GM21737 (cell line): ENCODE measurements around the gene ZDHHC6.
"Not testable (repeated sequence)": the region's sequence is repeated elsewhere in the genome, so short reads cannot be mapped to it uniquely, and the experiment has no call there.

ENCODE experiments used
- ATAC-seq: cut with Tn5 transposase; IDR thresholded peaks from one replicate; pipeline ENCODE4 v1.9.1; 2021; ENCODE audit warnings: mild to moderate bottlenecking, moderate library complexity; ENCODE audit not compliant: unreplicated experiment

Gene ZDHHC6

GRCh38 chr10:112446055-112446854 is 459 bp downstream of the ZDHHC6 start:
- ATAC-seq = no peak

GRCh38 chr10:112442063-112442462 is 4.7 kb downstream of the ZDHHC6 start:
- ATAC-seq = no peak

- no peak for ATAC-seq
These were observed 5.2 kb downstream of the ZDHHC6 start for GRCh38 chr10:112441520-112441919.

GRCh38 chr10:112438356-112438755 is 8.4 kb downstream of the ZDHHC6 start:
- no peak for ATAC-seq

DNA sequence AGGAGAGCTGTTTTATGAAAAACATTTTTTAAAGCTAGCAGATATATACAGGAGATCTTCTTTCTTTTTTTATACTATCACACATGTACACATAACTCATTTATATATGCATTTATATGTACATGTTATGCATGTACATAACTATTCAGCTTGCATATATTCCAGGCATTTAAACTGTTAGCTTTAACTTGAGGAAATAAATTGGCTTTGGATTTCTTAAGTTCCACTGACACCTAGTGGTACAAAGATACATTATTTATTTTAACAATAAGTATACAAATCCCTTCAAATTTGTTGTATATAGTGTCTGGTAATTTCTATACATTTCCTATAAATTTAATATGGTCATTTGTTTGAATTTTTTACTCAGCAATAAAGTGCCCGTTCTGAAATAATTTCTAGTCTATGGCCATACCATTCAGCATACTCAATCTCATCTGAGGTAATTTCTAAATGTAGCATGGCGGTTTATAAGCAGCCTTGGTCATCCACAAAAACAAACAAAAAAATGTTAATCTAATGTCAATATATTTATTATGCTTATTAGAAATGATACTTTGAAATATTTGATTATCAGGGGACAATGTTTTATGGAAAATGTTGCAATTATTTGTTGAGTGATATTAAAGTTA is 11.6 kb downstream of the ZDHHC6 start:
- no peak for ATAC-seq

DNA sequence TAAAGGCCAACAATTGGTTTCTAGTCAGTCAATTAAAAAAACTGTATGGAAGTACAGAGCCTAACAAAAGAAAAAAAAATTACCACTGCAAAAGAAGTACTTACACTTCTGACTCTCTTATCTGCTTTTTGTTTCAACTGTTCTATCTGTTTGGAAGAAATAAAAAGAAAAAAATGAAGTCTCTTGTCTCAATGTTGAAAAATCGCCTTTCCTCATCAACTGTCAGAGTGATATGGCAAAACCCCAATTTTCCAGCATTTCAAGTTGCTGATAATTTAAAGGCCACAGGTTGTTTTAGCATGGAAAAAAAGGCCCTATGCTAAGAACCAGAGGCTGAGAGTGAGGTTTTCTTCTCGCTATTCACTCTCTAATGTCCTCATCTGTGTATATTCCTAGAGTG is 13.6 kb downstream of the ZDHHC6 start:
- no peak for ATAC-seq

GRCh38 chr10:112429654-112430230 is 17.0 kb downstream of the ZDHHC6 start:
- ATAC-seq = no peak

DNA sequence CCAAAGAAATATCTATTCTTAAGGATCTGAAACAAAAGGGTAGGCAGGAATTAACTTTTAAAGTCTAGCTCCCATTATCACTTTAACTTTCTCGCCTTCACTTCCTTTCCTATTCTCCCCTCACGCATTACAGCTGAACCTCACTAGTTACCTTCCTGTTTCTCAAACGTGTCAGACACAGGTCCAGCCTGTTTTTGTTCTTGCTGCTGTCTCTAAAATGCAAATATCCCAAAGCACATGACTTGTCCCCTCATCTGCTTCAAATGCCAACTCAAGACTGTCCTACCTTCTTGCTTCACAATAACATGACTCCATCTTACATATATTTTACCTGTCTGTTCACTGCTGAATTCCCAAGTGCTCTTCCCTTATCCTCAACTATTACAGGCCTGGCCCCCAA is 17.6 kb downstream of the ZDHHC6 start:
- ATAC-seq = no peak

DNA sequence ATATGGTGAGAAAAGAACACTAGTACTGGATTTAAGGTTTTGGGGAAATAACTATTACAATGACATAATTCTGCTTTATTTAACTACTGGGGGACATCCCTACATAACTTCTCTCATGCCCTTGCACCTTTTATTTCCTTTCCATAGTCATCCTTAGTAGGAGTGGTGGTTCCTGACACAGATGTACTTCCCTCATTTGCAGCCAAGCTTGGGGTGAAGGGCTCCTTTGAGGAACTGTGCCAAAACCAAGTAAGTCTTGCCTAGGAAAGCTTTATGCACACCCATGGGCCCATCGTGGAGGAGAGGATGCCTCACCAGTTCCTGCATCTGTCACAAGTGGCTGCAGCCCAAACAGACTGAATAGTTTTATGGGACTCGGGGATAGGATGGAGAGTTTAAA is 20.6 kb downstream of the ZDHHC6 start:
- no peak for ATAC-seq

GRCh38 chr10:112424651-112425050 is 22.1 kb downstream of the ZDHHC6 start:
- ATAC-seq = no peak

DNA sequence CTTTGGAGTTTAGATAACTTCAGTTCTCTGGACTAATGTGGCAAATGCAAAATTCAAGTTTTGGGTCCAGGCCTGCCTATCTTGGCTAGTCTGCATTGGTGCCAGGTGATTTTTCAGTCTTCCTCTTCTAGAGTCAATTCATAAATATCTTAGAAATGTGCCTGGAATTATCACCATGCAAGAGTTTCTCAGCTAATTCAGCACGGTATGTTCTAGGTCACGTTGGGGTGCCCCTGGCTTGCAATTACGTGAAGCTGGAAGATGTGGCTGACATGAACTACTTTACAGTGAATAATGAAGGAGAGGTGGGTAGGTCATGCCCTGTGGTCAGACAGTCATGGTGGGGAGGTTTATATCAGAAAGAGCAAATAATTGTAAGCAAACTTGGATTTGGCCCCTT is 25.0 kb downstream of the ZDHHC6 start:
- no peak for ATAC-seq

DNA sequence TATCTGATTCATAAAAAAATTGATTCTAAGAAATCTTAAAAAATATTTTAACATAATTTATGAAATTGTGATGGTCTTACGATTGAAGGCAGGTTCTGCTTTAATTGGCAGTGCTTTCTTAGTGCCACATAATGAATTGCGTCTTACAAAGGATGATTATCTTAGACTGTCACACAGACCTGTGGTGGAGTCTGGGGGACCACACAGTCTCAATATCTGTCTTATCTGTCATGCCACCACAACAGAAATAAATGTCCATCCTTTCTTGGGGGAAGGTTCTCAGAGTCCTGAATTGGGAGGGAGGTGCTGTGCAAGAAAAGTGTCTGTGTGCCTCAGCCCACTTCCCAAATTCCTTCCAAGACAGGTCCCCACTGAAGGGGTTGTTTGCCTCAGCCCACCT is 34.0 kb downstream of the ZDHHC6 start:
- no peak for ATAC-seq

GRCh38 chr10:112409755-112410154 is 37.0 kb downstream of the ZDHHC6 start:
- ATAC-seq = no peak

- ATAC-seq = no peak
These were observed 37.4 kb downstream of the ZDHHC6 start for GRCh38 chr10:112409299-112409698.

DNA sequence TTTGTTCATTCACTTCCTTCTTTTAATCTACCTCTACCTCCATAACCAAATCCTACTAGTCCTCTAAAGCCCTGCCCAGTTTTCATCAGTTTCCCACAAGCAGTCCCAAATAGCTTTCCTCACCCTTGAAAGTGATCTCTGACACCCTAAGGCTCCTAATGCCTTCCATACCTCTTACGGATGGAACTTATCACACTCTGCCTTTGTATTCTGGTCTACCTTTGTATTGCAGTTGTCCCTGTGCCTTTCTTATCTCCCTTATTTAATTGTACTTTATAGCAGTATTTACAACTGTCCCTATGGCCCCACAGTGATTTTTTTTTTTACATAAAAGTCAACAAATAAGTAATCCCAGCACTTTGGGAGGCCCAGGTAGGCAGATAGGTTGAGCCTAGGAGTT is 39.0 kb downstream of the ZDHHC6 start:
- no peak for ATAC-seq

DNA sequence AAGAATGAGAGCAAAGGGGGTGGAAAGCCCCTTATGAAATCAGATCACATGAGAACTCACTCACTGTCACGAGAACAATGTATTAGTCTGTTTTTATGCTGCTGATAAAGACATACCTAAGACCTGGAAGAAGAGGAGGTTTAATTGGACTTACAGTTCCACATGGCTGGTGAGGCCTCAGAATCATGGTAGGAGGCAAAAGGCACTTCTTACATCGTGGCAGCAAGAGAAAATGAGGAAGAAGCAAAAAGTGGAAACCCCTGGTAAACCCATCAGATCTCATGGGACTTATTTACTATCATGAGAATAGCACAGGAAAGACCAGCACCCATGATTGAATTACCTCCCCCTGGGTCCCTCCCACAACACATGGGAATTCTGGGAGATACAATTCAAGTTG is 39.9 kb downstream of the ZDHHC6 start:
- ATAC-seq = not testable (repeated sequence)

GRCh38 chr10:112404617-112405016 is 42.1 kb downstream of the ZDHHC6 start:
- no peak for ATAC-seq

DNA sequence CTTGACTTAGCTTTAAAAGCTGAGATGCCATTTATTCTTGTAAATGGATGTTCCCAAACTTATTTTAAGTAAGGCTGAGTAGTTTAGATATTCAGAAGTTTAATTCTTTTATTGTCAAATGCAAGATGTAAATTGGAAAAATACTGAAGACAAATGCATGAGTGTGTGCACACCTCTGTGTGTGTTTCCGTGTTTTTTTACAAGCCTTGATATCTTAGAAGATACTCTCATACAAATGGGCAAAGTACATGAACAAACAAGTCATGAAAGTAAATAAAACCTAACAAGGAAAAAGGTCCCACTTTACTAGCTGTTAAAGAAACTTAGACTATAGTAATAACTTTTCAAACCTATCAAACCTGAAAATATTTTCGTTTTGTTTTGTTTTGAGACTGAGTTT is 43.8 kb downstream of the ZDHHC6 start:
- no peak for ATAC-seq

DNA sequence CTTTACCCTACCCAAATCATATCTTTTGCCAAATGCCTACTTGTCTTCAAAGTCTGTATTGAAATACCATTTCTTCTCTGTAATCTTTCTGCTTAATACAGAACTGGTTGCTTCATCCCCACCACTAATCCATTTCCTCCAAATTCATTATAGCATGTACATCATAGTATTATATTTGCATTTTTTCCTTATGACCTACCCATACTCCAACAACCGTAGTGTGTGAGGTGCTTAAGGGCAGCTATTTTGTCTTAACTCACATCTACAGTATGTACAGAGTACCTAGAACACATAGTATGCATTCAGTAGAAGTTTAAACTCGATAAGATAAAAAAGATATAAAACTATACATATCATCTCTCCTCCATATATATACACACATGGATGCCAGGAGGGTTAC is 49.1 kb downstream of the ZDHHC6 start:
- no peak for ATAC-seq

DNA sequence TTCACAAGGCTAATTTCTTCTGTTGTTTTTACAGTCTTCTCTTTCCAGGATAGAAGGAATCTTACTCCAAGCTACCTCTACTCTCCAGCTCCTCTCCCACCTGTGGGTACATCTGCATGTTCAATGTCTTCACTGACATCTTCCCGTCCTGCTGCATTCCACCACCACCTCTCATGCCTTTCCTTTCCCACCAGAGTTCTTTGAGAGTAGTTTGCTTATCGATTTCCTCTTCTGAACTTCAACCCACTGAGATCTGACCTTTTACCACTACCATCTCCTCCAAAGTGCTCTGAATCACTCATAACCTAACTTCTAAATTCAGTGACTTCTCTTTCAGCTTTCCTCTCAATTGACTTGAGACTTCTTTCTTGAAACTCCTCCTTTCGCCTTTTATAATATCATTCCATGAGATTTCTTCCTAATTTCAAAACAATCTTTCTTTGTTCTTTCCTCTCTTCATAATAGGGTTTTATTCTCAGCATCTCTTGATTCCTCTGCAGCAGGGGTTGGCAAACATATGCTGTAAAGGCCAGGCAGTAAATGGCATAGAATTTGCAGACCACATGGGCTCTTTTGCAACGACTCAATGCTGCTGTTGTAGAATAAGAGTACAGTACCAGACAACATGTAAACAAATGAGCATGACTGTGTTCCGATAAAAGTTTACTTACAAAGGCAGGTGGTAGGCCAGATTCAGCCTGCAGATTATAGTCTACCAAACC is 50.7 kb downstream of the ZDHHC6 start:
- ATAC-seq = no peak

DNA sequence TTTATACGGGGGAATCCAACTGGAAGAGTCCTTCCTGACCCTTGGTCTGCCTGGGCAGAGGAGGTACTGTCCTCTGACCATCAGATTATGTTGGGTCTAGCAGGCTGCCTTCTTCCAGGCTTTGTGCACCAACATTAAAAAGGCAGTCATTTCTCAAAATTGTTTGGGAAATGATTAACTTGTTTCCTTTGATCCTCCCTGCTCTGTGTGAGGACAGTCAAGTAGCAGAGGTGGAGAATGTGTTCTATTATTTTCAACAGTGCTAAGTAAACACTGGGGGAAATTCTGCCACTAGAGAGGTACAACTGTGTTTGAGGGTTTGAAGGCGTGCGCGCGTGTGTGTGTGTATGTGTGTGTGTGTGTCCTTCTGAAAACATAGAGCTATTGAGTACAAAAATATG is 52.2 kb downstream of the ZDHHC6 start:
- ATAC-seq = no peak

GRCh38 chr10:112393827-112394226 is 52.9 kb downstream of the ZDHHC6 start:
- ATAC-seq = no peak
